Sigmoid colon (tissue), 4 donors: ENCODE data around the gene MGAT1.

Experiments
- CTCF ChIP-seq, 4 experiments: fragments of 450-650 bp in 3 of 4; fragments of 200-600 bp in 1 of 4; IDR thresholded peaks; one replicate each; pipeline ENCODE4 v1.5.1; 2016 to 2019; ENCODE audit warnings: antibody characterized with exemption in 4 of 4, mild to moderate bottlenecking in 3 of 4, moderate library complexity in 2 of 4
- EP300 ChIP-seq, 4 donors: sonication (generic); formaldehyde crosslinking; IDR thresholded peaks; one replicate each; pipeline ENCODE4 v1.6.1; 2017; ENCODE audit warnings: antibody characterized with exemption in 4 of 4
- POLR2A ChIP-seq, 2 donors: fragments of 450-650 bp; IDR thresholded peaks; one replicate each; pipeline ENCODE4 v1.6.1; 2016; ENCODE audit warnings: antibody characterized with exemption in 2 of 2, mild to moderate bottlenecking in 2 of 2, moderate library complexity in 2 of 2

- TF ChIP-seq CTCF (IDR thresholded peaks at IDR 0.05) (peak; percentile 24 to 65 (median 59)), POLR2A (IDR thresholded peaks at IDR 0.05) (no peak), EP300 (IDR thresholded peaks at IDR 0.05) (no peak)
These were observed 18.0 kb downstream of the MGAT1 start for GRCh38 chr5:180784497-180785097.
